CD4-positive, alpha-beta T cell (primary cell): ENCODE results near the gene QKI. TPM values are rescaled to one million over a fixed set of nuclear protein-coding genes. Genes with fewer than 3 reads are reported as not detected.

Experiments
- ATAC-seq: fragments of 200-7000 bp; cut with Tn5 transposase; one replicate; pipeline ENCODE4 v1.10.0; 2022; ENCODE audit warnings: mild to moderate bottlenecking; ENCODE audit not compliant: poor library complexity
- CTCF ChIA-PET: fragments of 350-600 bp; sonication (Branson Sonifier 250); formaldehyde crosslinking; loops from one replicate; lab custom pipeline; 2021; ENCODE audit warnings: antibody characterized with exemption, inconsistent platforms; lab: Charles Lee
- POLR2A ChIA-PET: fragments of 350-600 bp; sonication (Branson Sonifier 250); formaldehyde crosslinking; loops from one replicate; lab custom pipeline; 2021; ENCODE audit warnings: antibody characterized with exemption, inconsistent platforms; lab: Charles Lee
- DNase-seq, 14 experiments: peaks; one replicate each; pipeline ENCODE4 v3.0.0-alpha.2; 2013 to 2020; ENCODE audit warnings: mixed read lengths in 2 of 14
- H3K27ac ChIP-seq, 2 donors: one replicate each; pipeline versions ENCODE4 v1.5.1 to v1.7.0; 2013; ENCODE audit warnings: low read length in 2 of 2, low read depth in 1 of 2, mild to moderate bottlenecking in 1 of 2
- H3K27me3 ChIP-seq, 2 experiments: 1 replicate in 1 of 2; 2 replicates in 1 of 2; pipeline versions ENCODE4 v1.6.1 to v1.7.0; 2013; ENCODE audit warnings: low read length in 2 of 2, control low read depth in 1 of 2, mild to moderate bottlenecking in 1 of 2, moderate library complexity in 1 of 2; ENCODE audit not compliant: insufficient read depth in 2 of 2, control insufficient read depth in 1 of 2
- H3K36me3 ChIP-seq: one replicate; pipeline ENCODE4 v1.6.1; 2013; ENCODE audit warnings: low read length, control low read depth; ENCODE audit not compliant: insufficient read depth
- H3K4me1 ChIP-seq: one replicate; pipeline ENCODE4 v1.6.1; 2013; ENCODE audit warnings: low read length, control low read depth; ENCODE audit not compliant: insufficient read depth
- H3K4me3 ChIP-seq: one replicate; pipeline ENCODE4 v1.5.1; 2013; ENCODE audit warnings: mild to moderate bottlenecking, low read length, moderate library complexity
- H3K9me3 ChIP-seq, 2 experiments: 1 replicate in 1 of 2; 2 replicates in 1 of 2; pipeline versions ENCODE4 v1.6.1 to v1.7.0; 2013; ENCODE audit warnings: low read length in 2 of 2, mild to moderate bottlenecking in 2 of 2, control low read depth in 1 of 2, moderate library complexity in 1 of 2; ENCODE audit not compliant: control insufficient read depth in 1 of 2, insufficient read depth in 1 of 2
- H3K27ac Mint-ChIP-seq: one replicate; pipeline ENCODE4 v1.8.0; 2020; ENCODE audit warnings: mixed read lengths
- H3K27me3 Mint-ChIP-seq: one replicate; pipeline ENCODE4 v1.8.0; 2021; ENCODE audit warnings: mixed read lengths
- H3K36me3 Mint-ChIP-seq: one replicate; pipeline ENCODE4 v1.8.0; 2021; ENCODE audit warnings: low read depth, mixed read lengths
- H3K4me1 Mint-ChIP-seq: one replicate; pipeline ENCODE4 v1.8.0; 2021; ENCODE audit warnings: low read depth, mixed read lengths
- H3K4me3 Mint-ChIP-seq: one replicate; pipeline ENCODE4 v1.8.0; 2020; ENCODE audit warnings: mild to moderate bottlenecking, mixed read lengths
- H3K9me3 Mint-ChIP-seq: one replicate; pipeline ENCODE4 v1.8.0; 2020; ENCODE audit warnings: mixed read lengths
- intact Hi-C, 2 experiments: fragments of 100-400 bp; cut with DNase I in 1 of 2; cut with micrococcal nuclease in 1 of 2; formaldehyde crosslinking; loops; one replicate each; pipeline versions ENCODE4 v1.15.1 to v1.9.0; 2023 to 2025; cut with DNase I, micrococcal nuclease
- total RNA-seq, 174 experiments: library from RNA in 2 of 174; stranded (reverse) in 2 of 174; gene quantifications; one replicate each; pipeline ENCODE4 v1.2.3 and lab custom pipeline; 2021 to 2026
- TF ChIP-seq, protein P1 (sequence below): fragments of 200-600 bp; IDR thresholded peaks from one replicate; pipeline ENCODE4 v1.8.0; 2022; ENCODE audit warnings: antibody characterized with exemption, mild to moderate bottlenecking

Gene QKI
- total RNA-seq, 2 experiments from 2014 or later: 60.7 to 67.3 TPM

DNA sequence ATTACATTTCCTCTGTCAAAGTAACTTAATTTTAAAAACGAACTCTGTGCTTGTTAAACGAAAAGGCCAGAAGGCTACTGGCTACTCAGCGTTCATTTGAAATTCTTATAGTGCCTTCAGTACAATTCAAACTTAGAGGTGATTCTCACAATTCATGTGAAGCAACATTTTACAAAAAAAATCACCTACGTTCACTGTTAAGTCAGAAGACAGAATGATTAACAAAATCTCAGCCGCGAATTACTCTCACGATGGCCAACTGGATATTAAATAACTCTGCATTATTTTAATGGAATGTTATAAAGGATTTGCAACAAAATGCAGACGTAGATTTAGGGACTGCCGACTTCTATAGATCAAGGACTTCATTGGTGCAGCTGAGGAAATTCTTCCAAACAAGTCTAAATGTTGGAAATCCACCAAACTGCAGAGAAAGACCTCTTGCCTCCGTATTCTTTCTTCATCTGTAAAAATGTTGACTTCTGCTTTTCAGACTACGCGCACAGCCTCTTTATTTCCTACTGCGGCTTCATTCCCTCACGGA is 1.6 kb upstream of the QKI start:
- intact Hi-C loops: loop anchor here (5.0 to 10.0 kb wide), 2 partner anchors 686 to 688 kb away; partner anchors contain the start of genes PACRG (in 2 of the 2) and PRKN (in 2 of the 2)
- peaks cover 34% of the 10 kb centered on the region for H3K4me1 Mint-ChIP-seq
- ATAC-seq (no peak), DNase-seq (peak in 2 of 14 experiments; percentile 9 to 26)
- Histone ChIP-seq H3K27ac (peak overlapping the region; percentile 81 to 93), H3K36me3 (no peaks in the 10 kb centered on the region), H3K4me1 (peaks cover 3% of the 10 kb centered on the region), H3K4me3 (peak overlapping the region; percentile 83), H3K27me3 (no peaks in the 10 kb centered on the region), H3K9me3 (no peaks in the 10 kb centered on the region)
- no peaks in the 10 kb centered on the region for H3K9me3 Mint-ChIP-seq
- POLR2A ChIA-PET: interaction anchor here (1.0 kb wide), 2 partner anchors 45 to 48 kb away, joined by 3 to 4 read pairs; no protein-coding TSS in a partner anchor
- peak overlapping the region; percentile 84 for H3K4me3 Mint-ChIP-seq
- peaks cover 6% of the 10 kb centered on the region for H3K36me3 Mint-ChIP-seq
- TF ChIP-seq, protein P1, sequence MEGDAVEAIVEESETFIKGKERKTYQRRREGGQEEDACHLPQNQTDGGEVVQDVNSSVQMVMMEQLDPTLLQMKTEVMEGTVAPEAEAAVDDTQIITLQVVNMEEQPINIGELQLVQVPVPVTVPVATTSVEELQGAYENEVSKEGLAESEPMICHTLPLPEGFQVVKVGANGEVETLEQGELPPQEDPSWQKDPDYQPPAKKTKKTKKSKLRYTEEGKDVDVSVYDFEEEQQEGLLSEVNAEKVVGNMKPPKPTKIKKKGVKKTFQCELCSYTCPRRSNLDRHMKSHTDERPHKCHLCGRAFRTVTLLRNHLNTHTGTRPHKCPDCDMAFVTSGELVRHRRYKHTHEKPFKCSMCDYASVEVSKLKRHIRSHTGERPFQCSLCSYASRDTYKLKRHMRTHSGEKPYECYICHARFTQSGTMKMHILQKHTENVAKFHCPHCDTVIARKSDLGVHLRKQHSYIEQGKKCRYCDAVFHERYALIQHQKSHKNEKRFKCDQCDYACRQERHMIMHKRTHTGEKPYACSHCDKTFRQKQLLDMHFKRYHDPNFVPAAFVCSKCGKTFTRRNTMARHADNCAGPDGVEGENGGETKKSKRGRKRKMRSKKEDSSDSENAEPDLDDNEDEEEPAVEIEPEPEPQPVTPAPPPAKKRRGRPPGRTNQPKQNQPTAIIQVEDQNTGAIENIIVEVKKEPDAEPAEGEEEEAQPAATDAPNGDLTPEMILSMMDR: no peak
- H3K27me3 Mint-ChIP-seq: no peaks in the 10 kb centered on the region
- H3K27ac Mint-ChIP-seq: peak overlapping the region; percentile 87
- CTCF ChIA-PET: no interaction called here

GRCh38 chr6:163413345-163414116 is 987 bp upstream of the QKI start:
- DNase-seq (peak; percentile 81 to 97 (median 90)), ATAC-seq (peak; percentile 68)
- Mint-ChIP-seq H3K27ac (peak overlapping the region; percentile 87), H3K27me3 (no peaks in the 10 kb centered on the region), H3K4me1 (peaks cover 38% of the 10 kb centered on the region), H3K36me3 (peaks cover 6% of the 10 kb centered on the region), H3K4me3 (peak overlapping the region; percentile 93), H3K9me3 (no peaks in the 10 kb centered on the region)
- Histone ChIP-seq H3K27ac (peak overlapping the region; percentile 81 to 93), H3K4me3 (peak overlapping the region; percentile 83), H3K36me3 (no peaks in the 10 kb centered on the region), H3K9me3 (no peaks in the 10 kb centered on the region), H3K27me3 (no peaks in the 10 kb centered on the region), H3K4me1 (peaks cover 3% of the 10 kb centered on the region)
- POLR2A ChIA-PET: interaction anchor here (1.0 to 3.3 kb wide), 2 partner anchors 45 to 47 kb away, joined by 3 to 29 read pairs; no protein-coding TSS in a partner anchor
- intact Hi-C loops: loop anchor here (5.0 to 10.0 kb wide), 2 partner anchors 686 to 689 kb away; partner anchors contain the start of genes PACRG (in 2 of the 2) and PRKN (in 2 of the 2)
- CTCF ChIA-PET: no interaction called here
- TF ChIP-seq, protein P1: no peak

- Mint-ChIP-seq H3K9me3 (no peaks in the 10 kb centered on the region), H3K36me3 (peaks cover 6% of the 10 kb centered on the region), H3K4me3 (peak overlapping the region; percentile 90), H3K27me3 (no peaks in the 10 kb centered on the region), H3K27ac (peak overlapping the region; percentile 87), H3K4me1 (peaks cover 54% of the 10 kb centered on the region)
- Histone ChIP-seq H3K4me1 (peaks cover 3% of the 10 kb centered on the region), H3K27me3 (no peaks in the 10 kb centered on the region), H3K27ac (peak overlapping the region; percentile 72 to 82), H3K9me3 (no peaks in the 10 kb centered on the region), H3K36me3 (no peaks in the 10 kb centered on the region), H3K4me3 (peak overlapping the region; percentile 79)
- ChIA-PET POLR2A (interaction anchor here (0.7 to 3.3 kb wide), 11 partner anchors 9 to 140 kb away, joined by 3 to 29 read pairs (median 4); no protein-coding TSS in a partner anchor), CTCF (interaction anchor here (1.3 kb wide), 1 partner anchor 140 kb away, joined by 4 read pairs; no protein-coding TSS in a partner anchor)
- intact Hi-C loops: loop anchor here (5.0 to 10.0 kb wide), 3 partner anchors 137 to 690 kb away; partner anchors contain the start of genes PACRG (in 2 of the 2) and PRKN (in 2 of the 2)
- ATAC-seq (peak; percentile 10), DNase-seq (peak in 10 of 14 experiments; percentile 2 to 63 (median 16))
- TF ChIP-seq, protein P1: no peak
Observed at GRCh38 chr6:163414946-163415619, 565 bp downstream of the QKI start.
